HS-5 (cell line): ENCODE results near the gene HTR3E.

Experiments used
- DNase-seq: peaks from one replicate; pipeline ENCODE4 v3.0.0-alpha.2; 2012; ENCODE audit warnings: low read depth

The HTR3E gene

GRCh38 chr3:184156522-184156955 lies 59.7 kb downstream of the HTR3E start:
- no peak for DNase-seq
